SK-N-MC (cell line): ENCODE measurements around the gene GNPTAB.

Experiments used
- EZH2 ChIP-seq: fragments of 200-600 bp; sonication (generic); IDR thresholded peaks from one replicate; pipeline ENCODE4 v1.6.1; 2017; ENCODE audit warnings: antibody characterized with exemption
- POLR2AphosphoS5 ChIP-seq: IDR thresholded peaks from 2 replicates; pipeline ENCODE4 v1.6.1; 2012; ENCODE audit warnings: mild to moderate bottlenecking, low read depth, low read length, borderline replicate concordance

DNA sequence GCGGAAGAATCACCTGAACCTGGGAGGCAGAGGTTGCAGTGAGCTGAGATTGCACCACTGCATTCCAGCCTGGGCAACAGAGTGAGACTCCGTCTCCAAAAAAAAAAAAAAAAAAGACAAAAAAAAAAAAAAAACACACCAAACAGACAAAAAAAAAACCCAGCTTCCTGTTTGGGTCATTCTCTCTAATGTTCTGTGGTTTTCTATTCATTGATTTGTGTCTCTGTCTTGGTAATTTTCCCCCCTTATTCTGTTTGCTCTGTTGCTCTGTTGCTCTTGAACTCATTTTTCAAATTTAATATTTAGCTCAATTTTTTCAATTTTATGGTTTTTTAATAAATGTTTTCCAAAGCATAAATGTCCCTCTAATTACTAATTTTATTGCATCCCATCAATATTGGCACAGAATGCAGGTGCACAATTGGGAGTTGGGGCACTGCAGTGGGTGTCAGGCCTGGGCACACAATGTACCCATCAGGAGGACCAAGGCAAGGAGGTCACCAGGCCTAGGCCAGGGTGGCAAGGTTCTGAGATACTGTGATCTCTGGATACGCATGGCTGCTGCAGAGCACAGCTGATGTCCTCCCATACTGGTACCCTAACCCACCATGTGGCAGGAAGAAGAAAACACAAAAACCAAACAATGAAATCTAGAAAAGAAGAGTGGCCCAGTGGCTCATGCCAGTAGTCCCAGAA, 8.0 kb upstream of the GNPTAB start:
- TF ChIP-seq EZH2, result no peak
- no peak for TF ChIP-seq POLR2AphosphoS5
